ENCODE results near the gene KBTBD7. TPM values are rescaled to one million over a fixed set of nuclear protein-coding genes. Genes with fewer than 3 reads are reported as not detected.
"Not testable (repeated sequence)": the region's sequence is repeated elsewhere in the genome, so short reads cannot be mapped to it uniquely, and the experiment has no call there.

Gene KBTBD7
- total and polyA plus RNA-seq, 4 donors: 2.0 to 6.9 (median 3.9) TPM

DNA sequence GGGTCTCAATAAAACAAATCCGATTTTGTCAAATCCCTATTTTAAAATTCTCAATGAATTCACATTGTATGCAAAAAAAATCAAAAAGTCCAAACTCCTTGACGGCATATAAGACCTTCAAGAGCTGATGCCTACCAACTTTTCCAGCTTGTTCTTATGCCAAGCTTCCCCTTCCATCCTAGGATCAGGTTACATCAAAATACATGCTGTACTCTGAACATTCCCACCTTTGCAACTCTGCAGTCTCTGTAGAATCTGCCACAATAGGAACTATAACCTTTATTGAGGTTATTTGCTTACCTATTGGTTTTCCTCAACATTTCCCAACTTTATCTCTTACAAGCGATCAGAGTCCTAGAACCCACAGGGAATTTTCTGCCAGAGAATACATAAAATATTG is 7.9 kb downstream of the KBTBD7 start:
- no peak overlapping the region for H3K27ac ChIP-seq (ENCODE audit: low read depth in 1 of 2, low read length in 2 of 2)
- intact Hi-C loops (cut with DNase I): no loop called here
- H3K4me3 ChIP-seq (ENCODE audit: low read length in 2 of 2): no peak overlapping the region
- H3K27me3 ChIP-seq (ENCODE audit: control insufficient read depth in 1 of 2, insufficient read depth in 2 of 2, low read length in 1 of 2): no peaks in the 10 kb centered on the region
- no peaks in the 10 kb centered on the region for H3K4me1 ChIP-seq (ENCODE audit: control insufficient read depth in 1 of 2, insufficient read depth in 2 of 2, low read length in 2 of 2)
- ATAC-seq (ENCODE audit: low FRiP score): no peak
- no peak for DNase-seq
- no peaks in the 10 kb centered on the region for H3K36me3 ChIP-seq (ENCODE audit: control insufficient read depth in 1 of 2, insufficient read depth in 2 of 2, low read length in 1 of 2)
- 82% methylated on average over 3 of the region's 3 CpGs for WGBS, 2 donors
- no peaks in the 10 kb centered on the region for H3K9me3 ChIP-seq (ENCODE audit: control insufficient read depth, low read length)

DNA sequence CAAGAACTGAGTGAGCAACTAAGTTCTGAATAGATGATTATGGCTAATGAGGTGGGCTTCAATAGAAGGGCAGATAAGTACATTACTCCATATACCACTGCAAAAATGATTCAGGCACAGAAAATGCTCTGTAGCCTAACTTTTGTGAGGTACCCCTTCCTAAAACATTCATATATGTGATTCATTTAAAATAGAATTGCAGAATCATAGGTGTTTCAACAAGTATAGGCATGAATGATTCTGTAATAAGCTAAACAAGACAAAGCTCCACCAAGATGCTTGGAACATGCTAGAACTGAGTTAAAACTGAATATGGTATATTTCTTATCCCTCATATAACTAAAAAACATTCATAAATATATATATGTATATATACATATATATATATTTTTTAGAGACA is 12.1 kb downstream of the KBTBD7 start:
- ATAC-seq (ENCODE audit: low FRiP score) (no peak), DNase-seq (no peak)
- Histone ChIP-seq H3K27me3 (ENCODE audit: control insufficient read depth in 1 of 2, insufficient read depth in 2 of 2, low read length in 1 of 2) (no peaks in the 10 kb centered on the region), H3K36me3 (ENCODE audit: control insufficient read depth in 1 of 2, insufficient read depth in 2 of 2, low read length in 1 of 2) (no peaks in the 10 kb centered on the region), H3K9me3 (ENCODE audit: control insufficient read depth, low read length) (no peaks in the 10 kb centered on the region), H3K27ac (ENCODE audit: low read depth in 1 of 2, low read length in 2 of 2) (no peak overlapping the region), H3K4me1 (ENCODE audit: control insufficient read depth in 1 of 2, insufficient read depth in 2 of 2, low read length in 2 of 2) (no peaks in the 10 kb centered on the region), H3K4me3 (ENCODE audit: low read length in 2 of 2) (no peak overlapping the region)
- intact Hi-C loops (cut with DNase I): no loop called here

DNA sequence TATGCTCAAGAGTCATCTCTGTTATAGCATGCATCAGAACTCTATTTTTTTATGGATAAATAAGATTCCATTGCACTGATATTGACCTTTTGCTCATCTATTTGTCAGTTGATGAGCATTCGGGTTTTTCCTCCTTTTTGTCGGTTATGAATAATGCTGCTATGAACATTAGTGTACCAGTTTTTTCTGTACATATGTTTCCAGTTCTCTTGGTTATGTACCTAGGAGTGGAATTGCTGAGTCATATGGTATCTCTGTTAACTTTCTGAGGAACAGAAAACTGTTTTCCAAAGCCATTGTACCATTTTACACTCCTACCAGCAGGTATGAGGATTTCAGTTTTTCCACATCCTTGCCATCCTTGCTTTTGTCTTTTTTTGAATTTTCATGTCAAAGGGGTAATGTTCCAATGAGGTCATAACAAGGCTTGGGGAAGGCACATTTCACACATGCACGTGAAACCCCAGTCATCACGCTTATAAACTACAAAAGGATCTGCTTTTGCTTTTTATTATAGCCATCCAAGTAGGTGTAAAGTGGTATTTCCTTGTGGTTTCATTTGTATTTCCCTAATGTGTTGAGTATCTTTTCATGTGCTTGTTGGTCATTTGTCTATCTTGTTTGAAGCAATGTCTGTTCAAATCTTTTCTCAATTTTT is 14.6 kb downstream of the KBTBD7 start:
- ATAC-seq (ENCODE audit: low FRiP score) (no peak), DNase-seq (no peak)
- Histone ChIP-seq H3K4me1 (ENCODE audit: control insufficient read depth in 1 of 2, insufficient read depth in 2 of 2, low read length in 2 of 2) (no peaks in the 10 kb centered on the region), H3K9me3 (ENCODE audit: control insufficient read depth, low read length) (no peaks in the 10 kb centered on the region), H3K27ac (ENCODE audit: low read depth in 1 of 2, low read length in 2 of 2) (no peak overlapping the region), H3K36me3 (ENCODE audit: control insufficient read depth in 1 of 2, insufficient read depth in 2 of 2, low read length in 1 of 2) (no peaks in the 10 kb centered on the region), H3K27me3 (ENCODE audit: control insufficient read depth in 1 of 2, insufficient read depth in 2 of 2, low read length in 1 of 2) (no peaks in the 10 kb centered on the region), H3K4me3 (ENCODE audit: low read length in 2 of 2) (no peak overlapping the region)
- intact Hi-C loops (cut with DNase I): no loop called here
- 77% methylated on average over 4 of the region's 4 CpGs for WGBS, 2 donors

DNA sequence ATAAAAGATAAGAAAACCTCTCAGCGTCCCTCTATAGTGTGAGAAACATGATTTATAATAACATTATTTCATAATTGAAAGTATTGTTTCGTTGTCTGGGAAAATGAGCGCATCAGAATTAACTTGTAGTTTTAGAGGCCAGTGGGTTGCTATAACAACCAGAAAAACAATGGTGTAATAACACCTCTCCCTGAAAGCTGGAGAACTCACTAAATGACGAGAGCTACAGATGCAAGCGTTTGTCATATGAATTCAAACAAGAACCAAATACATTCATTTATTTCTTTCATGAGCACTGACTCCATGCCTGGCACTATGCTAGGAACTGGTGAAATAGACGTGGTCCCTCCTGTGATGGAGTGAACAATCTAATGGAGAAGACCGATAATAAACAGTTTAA is 16.3 kb downstream of the KBTBD7 start:
- 73 to 77% methylated on average over 7 of the region's 7 CpGs for WGBS, 2 donors
- ATAC-seq (ENCODE audit: low FRiP score) (no peak), DNase-seq (no peak)
- Histone ChIP-seq H3K27me3 (ENCODE audit: control insufficient read depth in 1 of 2, insufficient read depth in 2 of 2, low read length in 1 of 2) (no peaks in the 10 kb centered on the region), H3K27ac (ENCODE audit: low read depth in 1 of 2, low read length in 2 of 2) (no peak overlapping the region), H3K9me3 (ENCODE audit: control insufficient read depth, low read length) (no peaks in the 10 kb centered on the region), H3K4me3 (ENCODE audit: low read length in 2 of 2) (no peak overlapping the region), H3K36me3 (ENCODE audit: control insufficient read depth in 1 of 2, insufficient read depth in 2 of 2, low read length in 1 of 2) (no peaks in the 10 kb centered on the region), H3K4me1 (ENCODE audit: control insufficient read depth in 1 of 2, insufficient read depth in 2 of 2, low read length in 2 of 2) (no peaks in the 10 kb centered on the region)
- intact Hi-C loops (cut with DNase I): no loop called here

DNA sequence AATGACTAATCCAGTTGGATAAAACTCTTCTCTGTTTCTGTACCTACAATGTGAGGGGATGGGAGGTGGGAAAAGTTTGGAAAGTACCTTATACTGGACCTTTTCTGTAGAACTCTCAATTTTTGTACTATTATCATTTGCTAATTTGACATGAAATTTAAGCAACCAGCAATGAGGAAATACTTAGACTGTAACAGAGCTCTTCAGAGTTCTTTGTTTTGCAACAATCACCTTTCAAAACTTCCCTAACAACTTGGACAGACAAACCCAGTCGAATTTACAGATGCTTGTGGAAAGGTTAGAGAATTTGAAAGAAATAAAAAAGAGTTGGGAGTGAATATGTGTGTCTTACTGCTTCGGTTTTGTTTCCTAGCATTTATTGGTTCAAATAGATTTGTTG is 16.8 kb downstream of the KBTBD7 start:
- no peak for ATAC-seq (ENCODE audit: low FRiP score)

DNA sequence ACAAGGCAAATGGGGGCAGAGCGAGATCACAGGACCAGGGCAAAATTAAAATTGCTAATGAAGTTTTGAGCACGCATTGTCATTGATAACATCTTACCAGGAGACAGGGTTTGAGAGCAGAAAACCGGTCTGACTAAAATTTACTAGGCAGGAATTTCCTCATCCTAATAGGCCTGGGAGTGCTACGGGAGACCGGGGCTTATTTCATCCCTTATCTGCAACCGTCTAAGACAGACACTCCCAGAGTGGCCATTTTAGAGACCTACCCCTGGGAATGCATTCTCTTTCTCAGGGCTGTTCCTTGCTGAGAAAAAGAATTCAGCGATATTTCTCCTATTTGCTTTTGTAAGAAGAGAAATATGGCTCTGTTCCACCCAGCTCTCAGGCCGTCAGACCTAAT is 18.8 kb downstream of the KBTBD7 start:
- H3K27me3 ChIP-seq (ENCODE audit: control insufficient read depth in 1 of 2, insufficient read depth in 2 of 2, low read length in 1 of 2); H3K27ac ChIP-seq (ENCODE audit: low read depth in 1 of 2, low read length in 2 of 2); intact Hi-C loops (cut with DNase I); ATAC-seq (ENCODE audit: low FRiP score); H3K4me3 ChIP-seq (ENCODE audit: low read length in 2 of 2); DNase-seq; H3K9me3 ChIP-seq (ENCODE audit: control insufficient read depth, low read length); H3K36me3 ChIP-seq (ENCODE audit: control insufficient read depth in 1 of 2, insufficient read depth in 2 of 2, low read length in 1 of 2); H3K4me1 ChIP-seq (ENCODE audit: control insufficient read depth in 1 of 2, insufficient read depth in 2 of 2, low read length in 2 of 2): not testable (repeated sequence)
- 89% methylated on average over 8 of the region's 8 CpGs for WGBS, 2 donors

More for the DNA sequence above, 16.8 kb downstream of the KBTBD7 start:
- WGBS, 2 donors: 34% methylated on average over 2 of the region's 2 CpGs
- H3K36me3 ChIP-seq (ENCODE audit: control insufficient read depth in 1 of 2, insufficient read depth in 2 of 2, low read length in 1 of 2): no peaks in the 10 kb centered on the region
- H3K27me3 ChIP-seq (ENCODE audit: control insufficient read depth in 1 of 2, insufficient read depth in 2 of 2, low read length in 1 of 2): no peaks in the 10 kb centered on the region
- intact Hi-C loops (cut with DNase I): no loop called here
- H3K4me1 ChIP-seq (ENCODE audit: control insufficient read depth in 1 of 2, insufficient read depth in 2 of 2, low read length in 2 of 2): no peaks in the 10 kb centered on the region
- H3K9me3 ChIP-seq (ENCODE audit: control insufficient read depth, low read length): no peaks in the 10 kb centered on the region
- no peak overlapping the region for H3K27ac ChIP-seq (ENCODE audit: low read depth in 1 of 2, low read length in 2 of 2)
- H3K4me3 ChIP-seq (ENCODE audit: low read length in 2 of 2): no peak overlapping the region
- no peak for DNase-seq

DNA sequence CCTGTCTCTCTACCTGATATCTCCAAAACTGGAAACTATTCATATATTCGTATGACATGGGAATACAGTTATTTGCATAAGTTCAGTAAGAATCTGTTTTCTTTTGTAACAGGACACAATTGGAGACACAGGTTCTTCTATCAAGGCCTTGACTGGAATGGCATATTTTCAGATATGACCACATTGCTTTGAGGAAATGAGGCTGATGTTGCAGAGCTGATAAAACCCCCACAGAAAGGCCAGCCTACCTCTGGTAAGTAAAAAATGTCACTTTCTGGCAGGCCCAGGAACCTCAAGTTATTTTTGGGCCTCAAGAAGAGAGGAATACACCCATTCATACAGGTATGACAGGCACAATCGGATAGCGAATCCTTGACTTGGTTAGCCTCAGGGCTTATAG is 32.2 kb downstream of the KBTBD7 start:
- 90 to 95% methylated on average over 3 of the region's 3 CpGs for WGBS, 2 donors
- Histone ChIP-seq H3K9me3 (ENCODE audit: control insufficient read depth, low read length) (no peaks in the 10 kb centered on the region), H3K4me3 (ENCODE audit: low read length in 2 of 2) (no peak overlapping the region), H3K27me3 (ENCODE audit: control insufficient read depth in 1 of 2, insufficient read depth in 2 of 2, low read length in 1 of 2) (no peaks in the 10 kb centered on the region), H3K27ac (ENCODE audit: low read depth in 1 of 2, low read length in 2 of 2) (no peak overlapping the region), H3K36me3 (ENCODE audit: control insufficient read depth in 1 of 2, insufficient read depth in 2 of 2, low read length in 1 of 2) (no peaks in the 10 kb centered on the region), H3K4me1 (ENCODE audit: control insufficient read depth in 1 of 2, insufficient read depth in 2 of 2, low read length in 2 of 2) (no peaks in the 10 kb centered on the region)
- no peak for ATAC-seq (ENCODE audit: low FRiP score)
- intact Hi-C loops (cut with DNase I): no loop called here
- no peak for DNase-seq

DNA sequence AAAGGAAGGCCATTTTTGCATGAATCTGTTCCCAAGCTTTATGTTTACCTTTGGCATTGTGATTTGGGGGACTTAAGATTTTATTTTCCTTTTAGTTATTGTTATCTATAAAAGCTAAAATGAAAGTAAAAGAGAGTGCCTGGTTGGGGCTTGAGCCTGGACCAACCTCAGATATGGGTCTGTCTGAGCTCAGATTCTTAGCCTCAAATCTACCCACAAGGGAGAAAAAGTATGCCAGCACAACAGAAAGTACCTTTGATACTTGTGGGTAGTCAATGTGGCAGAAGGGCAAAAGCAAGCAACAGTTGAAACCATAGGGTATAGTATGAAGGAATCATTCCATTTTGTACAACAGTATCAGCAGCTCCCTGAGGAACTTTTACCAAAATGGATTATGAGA is 35.2 kb downstream of the KBTBD7 start:
- Histone ChIP-seq H3K4me1 (ENCODE audit: control insufficient read depth in 1 of 2, insufficient read depth in 2 of 2, low read length in 2 of 2) (no peaks in the 10 kb centered on the region), H3K27ac (ENCODE audit: low read depth in 1 of 2, low read length in 2 of 2) (no peak overlapping the region), H3K36me3 (ENCODE audit: control insufficient read depth in 1 of 2, insufficient read depth in 2 of 2, low read length in 1 of 2) (no peaks in the 10 kb centered on the region), H3K27me3 (ENCODE audit: control insufficient read depth in 1 of 2, insufficient read depth in 2 of 2, low read length in 1 of 2) (no peaks in the 10 kb centered on the region), H3K4me3 (ENCODE audit: low read length in 2 of 2) (no peak overlapping the region), H3K9me3 (ENCODE audit: control insufficient read depth, low read length) (no peaks in the 10 kb centered on the region)
- ATAC-seq (ENCODE audit: low FRiP score) (no peak), DNase-seq (no peak)
- intact Hi-C loops (cut with DNase I): no loop called here

DNA sequence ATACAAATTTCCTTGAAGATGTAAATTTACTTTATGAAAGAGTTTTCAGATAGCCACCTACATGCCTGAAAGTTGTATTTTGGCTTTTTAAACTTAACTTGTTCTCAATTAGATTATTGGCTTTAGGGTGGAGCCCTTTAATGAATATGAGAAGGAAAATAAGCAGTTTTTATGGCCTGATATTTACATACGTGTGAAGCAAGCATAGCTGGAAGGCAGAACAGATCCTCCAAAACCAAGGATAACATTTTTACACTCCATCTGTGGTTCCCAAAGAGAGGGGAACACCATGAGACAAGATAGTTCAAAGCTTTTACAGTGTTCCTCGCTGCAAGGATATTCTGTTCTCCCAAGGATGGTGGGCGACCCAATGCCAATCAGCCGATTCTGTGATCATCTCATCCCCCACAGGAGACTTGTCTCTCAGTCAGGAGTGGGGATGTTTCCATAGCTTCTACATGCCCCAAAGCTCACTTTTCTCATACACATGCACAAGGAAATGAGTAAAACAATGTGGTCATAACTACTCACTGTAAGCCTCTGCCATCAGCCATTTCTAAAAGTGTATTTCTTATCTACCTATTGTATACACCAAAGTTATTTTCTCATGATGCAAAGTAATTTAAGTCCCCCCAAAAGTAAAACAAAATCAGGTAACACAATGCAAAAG is 37.2 kb downstream of the KBTBD7 start:
- H3K9me3 ChIP-seq (ENCODE audit: control insufficient read depth, low read length): no peaks in the 10 kb centered on the region

More for the DNA sequence above, 37.2 kb downstream of the KBTBD7 start:
- DNase-seq: no peak
- intact Hi-C loops (cut with DNase I): no loop called here
- no peaks in the 10 kb centered on the region for H3K4me1 ChIP-seq (ENCODE audit: control insufficient read depth in 1 of 2, insufficient read depth in 2 of 2, low read length in 2 of 2)
- no peaks in the 10 kb centered on the region for H3K36me3 ChIP-seq (ENCODE audit: control insufficient read depth in 1 of 2, insufficient read depth in 2 of 2, low read length in 1 of 2)
- no peak overlapping the region for H3K27ac ChIP-seq (ENCODE audit: low read depth in 1 of 2, low read length in 2 of 2)
- 92 to 94% methylated on average over 4 of the region's 4 CpGs for WGBS, 2 donors
- no peak overlapping the region for H3K4me3 ChIP-seq (ENCODE audit: low read length in 2 of 2)
- no peaks in the 10 kb centered on the region for H3K27me3 ChIP-seq (ENCODE audit: control insufficient read depth in 1 of 2, insufficient read depth in 2 of 2, low read length in 1 of 2)
- no peak for ATAC-seq (ENCODE audit: low FRiP score)

All from aorta (tissue), 5 donors.